Measurements from ENCODE around the gene CNTLN. TPM values are rescaled to one million over a fixed set of nuclear protein-coding genes. Genes with fewer than 3 reads are reported as not detected.

The CNTLN gene
- total RNA-seq, 1 experiment from 2014 or later = 6.7 TPM

- Mint-ChIP-seq H3K36me3 (ENCODE audit: insufficient read depth, unreplicated experiment) (no peaks in the 10 kb centered on the region), H3K27ac (ENCODE audit: low read depth, unreplicated experiment) (no peak overlapping the region), H3K4me3 (ENCODE audit: unreplicated experiment) (no peak overlapping the region), H3K9me3 (ENCODE audit: unreplicated experiment) (no peaks in the 10 kb centered on the region), H3K27me3 (ENCODE audit: insufficient read depth, unreplicated experiment) (no peaks in the 10 kb centered on the region), H3K4me1 (ENCODE audit: insufficient read depth, unreplicated experiment) (peaks cover 5% of the 10 kb centered on the region)
- no TSS peak for BruUV-seq (replicated peaks)
- ChIA-PET POLR2A (interaction anchor here (0.8 to 2.1 kb wide), 4 partner anchors 18 to 347 kb away, joined by 3 to 10 read pairs (median 3); partner anchors contain the start of gene CNTLN), CTCF (interaction anchor here (0.6 to 6.8 kb wide), 33 partner anchors 10 to 1279 kb away, joined by 3 to 77 read pairs (median 4); partner anchors contain the start of gene CNTLN)
- TF ChIP-seq CTCF (IDR thresholded peaks at IDR 0.05; ENCODE audit: unreplicated experiment) = peak; percentile 36
- DNase-seq (ENCODE audit: unreplicated experiment) = peak; percentile 50
- intact Hi-C loops (cut with micrococcal nuclease) = loop anchor here (1.0 to 5.0 kb wide), 2 partner anchors 286 to 347 kb away; no protein-coding TSS in a partner anchor
Measured at GRCh38 chr9:17116400-17116837, 18.4 kb upstream of the CNTLN start.

DNA sequence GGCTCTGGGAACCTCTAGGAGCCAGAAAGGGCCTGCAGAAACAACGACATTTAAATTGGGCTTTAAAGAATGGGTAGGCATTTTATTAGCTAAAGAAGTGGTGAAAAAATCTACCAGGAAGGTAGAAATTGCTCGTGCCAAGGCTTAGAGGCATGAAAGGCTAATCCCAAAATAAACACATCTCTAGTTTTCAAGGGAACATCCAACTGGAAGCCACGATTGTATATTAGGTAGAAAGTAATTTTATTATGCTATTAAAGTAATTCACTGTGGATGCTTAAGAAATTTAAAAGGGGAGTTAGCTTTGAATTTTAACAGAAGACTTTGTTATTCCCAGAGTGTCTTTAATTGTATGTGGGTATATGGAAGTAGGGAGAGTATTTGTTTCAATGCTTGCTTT is 17.5 kb upstream of the CNTLN start:
- Mint-ChIP-seq H3K27ac (ENCODE audit: low read depth, unreplicated experiment) (no peak overlapping the region), H3K9me3 (ENCODE audit: unreplicated experiment) (no peaks in the 10 kb centered on the region), H3K4me3 (ENCODE audit: unreplicated experiment) (no peak overlapping the region), H3K27me3 (ENCODE audit: insufficient read depth, unreplicated experiment) (no peaks in the 10 kb centered on the region), H3K36me3 (ENCODE audit: insufficient read depth, unreplicated experiment) (no peaks in the 10 kb centered on the region), H3K4me1 (ENCODE audit: insufficient read depth, unreplicated experiment) (peaks cover 5% of the 10 kb centered on the region)
- POLR2A ChIA-PET = interaction anchor here (0.9 to 2.1 kb wide), 3 partner anchors 17 to 216 kb away, joined by 3 to 10 read pairs (median 3); partner anchors contain the start of gene CNTLN
- CTCF ChIA-PET = interaction anchor here (0.6 to 6.8 kb wide), 25 partner anchors 9 to 1280 kb away, joined by 3 to 77 read pairs (median 4); no protein-coding TSS in a partner anchor
- no TSS peak for BruUV-seq (replicated peaks)
- intact Hi-C loops (cut with micrococcal nuclease) = loop anchor here (5.0 kb wide), 1 partner anchor 285 kb away; no protein-coding TSS in a partner anchor
- DNase-seq (ENCODE audit: unreplicated experiment) = no peak
- no peak for TF ChIP-seq CTCF (IDR thresholded peaks at IDR 0.05; ENCODE audit: unreplicated experiment)

DNA sequence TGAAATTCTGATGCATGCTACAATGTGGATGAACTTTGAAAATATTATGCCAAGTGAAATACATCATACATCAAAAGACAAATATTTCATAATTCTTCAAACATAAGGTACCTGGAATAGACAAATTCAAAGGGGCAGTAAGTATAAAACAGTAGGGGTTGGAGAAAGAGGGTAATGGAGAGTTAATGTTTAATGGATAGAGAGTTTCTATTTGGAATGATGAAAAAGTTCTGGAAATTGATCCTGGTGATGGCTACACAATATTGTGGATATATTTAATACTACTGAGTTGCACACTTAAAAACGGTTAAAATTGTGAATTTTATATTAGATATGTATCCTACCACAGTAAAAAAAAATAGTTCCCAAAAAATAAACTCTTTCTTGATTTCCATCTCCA is 14.6 kb upstream of the CNTLN start:
- ChIA-PET POLR2A (interaction anchor here (0.6 to 0.7 kb wide), 2 partner anchors 293 to 1050 kb away, joined by 3 to 4 read pairs; no protein-coding TSS in a partner anchor), CTCF (interaction anchor here (0.5 kb wide), 1 partner anchor 20 kb away, joined by 4 read pairs; no protein-coding TSS in a partner anchor)
- Mint-ChIP-seq H3K36me3 (ENCODE audit: insufficient read depth, unreplicated experiment) (no peaks in the 10 kb centered on the region), H3K4me1 (ENCODE audit: insufficient read depth, unreplicated experiment) (peaks cover 5% of the 10 kb centered on the region), H3K4me3 (ENCODE audit: unreplicated experiment) (no peak overlapping the region), H3K9me3 (ENCODE audit: unreplicated experiment) (no peaks in the 10 kb centered on the region), H3K27ac (ENCODE audit: low read depth, unreplicated experiment) (no peak overlapping the region), H3K27me3 (ENCODE audit: insufficient read depth, unreplicated experiment) (no peaks in the 10 kb centered on the region)
- intact Hi-C loops (cut with micrococcal nuclease) = no loop called here
- BruUV-seq (replicated peaks) = no TSS peak
- no peak for TF ChIP-seq CTCF (IDR thresholded peaks at IDR 0.05; ENCODE audit: unreplicated experiment)
- DNase-seq (ENCODE audit: unreplicated experiment) = no peak

- H3K36me3 Mint-ChIP-seq (ENCODE audit: insufficient read depth, unreplicated experiment) = no peaks in the 10 kb centered on the region
- TF ChIP-seq CTCF (IDR thresholded peaks at IDR 0.05; ENCODE audit: unreplicated experiment) = no peak
- BruUV-seq (replicated peaks) = no TSS peak
- peaks cover 5% of the 10 kb centered on the region for H3K4me1 Mint-ChIP-seq (ENCODE audit: insufficient read depth, unreplicated experiment)
- H3K4me3 Mint-ChIP-seq (ENCODE audit: unreplicated experiment) = no peak overlapping the region
- ChIA-PET POLR2A (no interaction called here), CTCF (interaction anchor here (0.6 kb wide), 1 partner anchor 69 kb away, joined by 3 read pairs; no protein-coding TSS in a partner anchor)
- no peak overlapping the region for H3K27ac Mint-ChIP-seq (ENCODE audit: low read depth, unreplicated experiment)
- H3K27me3 Mint-ChIP-seq (ENCODE audit: insufficient read depth, unreplicated experiment) = no peaks in the 10 kb centered on the region
- no peaks in the 10 kb centered on the region for H3K9me3 Mint-ChIP-seq (ENCODE audit: unreplicated experiment)
- DNase-seq (ENCODE audit: unreplicated experiment) = no peak
- intact Hi-C loops (cut with micrococcal nuclease) = no loop called here
Measured at GRCh38 chr9:17121264-17121663, 13.6 kb upstream of the CNTLN start.
